Mesenchymal stem cell (in vitro differentiated cells and primary cell): ENCODE data around the gene PIAS4.

ENCODE experiments used
- DNase-seq: peaks from one replicate; pipeline ENCODE4 v3.0.0-alpha.2; 2013
- H2AFZ ChIP-seq: one replicate; pipeline ENCODE4 v1.6.1; 2013; ENCODE audit warnings: low read depth, mild to moderate bottlenecking, control low read depth, inconsistent platforms, low read length, moderate library complexity
- H2AK5ac ChIP-seq: 2 replicates; pipeline ENCODE4 v1.6.1; 2013; ENCODE audit warnings: low read length, moderate library complexity, mild to moderate bottlenecking, inconsistent platforms; ENCODE audit not compliant: severe bottlenecking
- H2BK120ac ChIP-seq: one replicate; pipeline ENCODE4 v1.6.1; 2013; ENCODE audit warnings: low read depth, mild to moderate bottlenecking, inconsistent platforms, low read length, moderate library complexity
- H2BK12ac ChIP-seq, 2 experiments: one replicate each; pipeline ENCODE4 v1.6.1; 2013; ENCODE audit warnings: inconsistent platforms in 2 of 2, low read length in 2 of 2, mild to moderate bottlenecking in 2 of 2, moderate library complexity in 2 of 2, control low read depth in 1 of 2
- H2BK15ac ChIP-seq: one replicate; pipeline ENCODE4 v1.6.1; 2013; ENCODE audit warnings: mild to moderate bottlenecking, low read depth, inconsistent platforms; ENCODE audit not compliant: poor library complexity, severe bottlenecking
- H2BK5ac ChIP-seq: 2 replicates; pipeline ENCODE4 v1.6.1; 2013; ENCODE audit warnings: low read depth, mild to moderate bottlenecking, low read length, control low read depth, inconsistent platforms; ENCODE audit not compliant: poor library complexity, severe bottlenecking
- H3K14ac ChIP-seq, 2 experiments: one replicate each; pipeline ENCODE4 v1.6.1; 2013; ENCODE audit warnings: inconsistent platforms in 2 of 2, low read length in 2 of 2, control low read depth in 1 of 2, mild to moderate bottlenecking in 1 of 2, moderate library complexity in 1 of 2
- H3K18ac ChIP-seq, 2 experiments: one replicate each; pipeline ENCODE4 v1.6.1; 2013; ENCODE audit warnings: inconsistent platforms in 2 of 2, low read length in 2 of 2, control low read depth in 1 of 2, low read depth in 1 of 2, mild to moderate bottlenecking in 1 of 2
- H3K23ac ChIP-seq, 2 experiments: one replicate each; pipeline ENCODE4 v1.6.1; 2013; ENCODE audit warnings: inconsistent platforms in 2 of 2, low read length in 2 of 2, mild to moderate bottlenecking in 2 of 2, moderate library complexity in 2 of 2, control low read depth in 1 of 2
- H3K27ac ChIP-seq: 2 replicates; pipeline ENCODE4 v1.5.1; 2013; ENCODE audit warnings: mild to moderate bottlenecking, moderate library complexity, low read length, control low read depth, inconsistent platforms; ENCODE audit not compliant: poor library complexity, severe bottlenecking
- H3K27me3 ChIP-seq, 2 experiments: 2 replicates each; pipeline versions ENCODE4 v1.6.1 to v1.7.0; 2013; ENCODE audit warnings: low read length in 2 of 2, mild to moderate bottlenecking in 2 of 2, moderate library complexity in 2 of 2, control low read depth in 1 of 2, inconsistent platforms in 1 of 2; ENCODE audit not compliant: control insufficient read depth in 1 of 2, insufficient read depth in 1 of 2
- H3K36me3 ChIP-seq, 2 experiments: 2 replicates each; pipeline versions ENCODE4 v1.6.1 to v1.7.0; 2013; ENCODE audit warnings: low read length in 2 of 2, control low read depth in 1 of 2, inconsistent platforms in 1 of 2, low read depth in 1 of 2, mild to moderate bottlenecking in 1 of 2; ENCODE audit not compliant: insufficient read depth in 2 of 2, control insufficient read depth in 1 of 2
- H3K4ac ChIP-seq, 2 experiments: one replicate each; pipeline ENCODE4 v1.6.1; 2013; ENCODE audit warnings: inconsistent platforms in 2 of 2, low read length in 2 of 2, mild to moderate bottlenecking in 2 of 2, moderate library complexity in 2 of 2, control low read depth in 1 of 2, low read depth in 1 of 2
- H3K4me1 ChIP-seq: 2 replicates; pipeline ENCODE4 v1.6.1; 2013; ENCODE audit warnings: low read depth, low read length, control low read depth; ENCODE audit not compliant: control insufficient read depth, insufficient read depth
- H3K4me2 ChIP-seq: 2 replicates; pipeline ENCODE4 v1.6.1; 2013; ENCODE audit warnings: low read length, mild to moderate bottlenecking, inconsistent platforms; ENCODE audit not compliant: poor library complexity, severe bottlenecking
- H3K4me3 ChIP-seq, 2 experiments: 2 replicates each; pipeline versions ENCODE4 v1.5.1 to v1.7.0; 2013; ENCODE audit warnings: low read length in 2 of 2, mild to moderate bottlenecking in 2 of 2, control low read depth in 1 of 2, low read depth in 1 of 2; ENCODE audit not compliant: insufficient read depth in 1 of 2
- H3K79me1 ChIP-seq: replicated peaks from 2 replicates; pipeline ENCODE4 v1.6.1; 2013; ENCODE audit warnings: mild to moderate bottlenecking, control low read depth, low read length, inconsistent platforms; ENCODE audit not compliant: poor library complexity, severe bottlenecking
- H3K9ac ChIP-seq: 2 replicates; pipeline ENCODE4 v1.7.0; 2013; ENCODE audit warnings: mild to moderate bottlenecking, low read length, moderate library complexity
- H3K9me3 ChIP-seq: 2 replicates; pipeline ENCODE4 v1.7.0; 2013; ENCODE audit warnings: mild to moderate bottlenecking, low read length; ENCODE audit not compliant: control insufficient read depth
- H4K8ac ChIP-seq: one replicate; pipeline ENCODE4 v1.6.1; 2013; ENCODE audit warnings: inconsistent platforms, mild to moderate bottlenecking, low read length, moderate library complexity
- H4K91ac ChIP-seq: one replicate; pipeline ENCODE4 v1.6.1; 2013; ENCODE audit warnings: mild to moderate bottlenecking, low read length, inconsistent platforms
- WGBS: methylation state at CpG from one replicate; pipeline ENCODE4 v1.1.7; 2013; ENCODE audit warnings: mixed read lengths; 5-methylcytosine and 5-hydroxymethylcytosine counted together

The PIAS4 gene

GRCh38 chr19:3981736-3982681, 25.5 kb upstream of the PIAS4 start:
- Histone ChIP-seq H2BK15ac (no peak overlapping the region), H2AFZ (no peak overlapping the region), H3K27me3 (no peaks in the 10 kb centered on the region), H4K91ac (no peak overlapping the region), H4K8ac (no peak overlapping the region), H2AK5ac (no peak overlapping the region), H3K79me1 (no peaks in the 10 kb centered on the region), H3K36me3 (peaks cover 72 to 73% of the 10 kb centered on the region in 2 experiments), H3K9me3 (no peaks in the 10 kb centered on the region), H3K4me1 (peaks cover 41% of the 10 kb centered on the region), H3K9ac (no peak overlapping the region), H2BK5ac (no peak overlapping the region), H3K27ac (no peak overlapping the region), H2BK120ac (no peak overlapping the region), H3K23ac (peak overlapping the region in 1 of 2 experiments; percentile 0), H3K14ac (no peak overlapping the region), H2BK12ac (no peak overlapping the region), H3K4ac (no peak overlapping the region), H3K18ac (no peak overlapping the region), H3K4me2 (no peak overlapping the region), H3K4me3 (no peak overlapping the region)
- no peak for DNase-seq
- WGBS = 95% methylated on average over 39 of the region's 39 CpGs

GRCh38 chr19:3982701-3983541, 24.6 kb upstream of the PIAS4 start:
- Histone ChIP-seq H3K4me1 (peaks cover 40% of the 10 kb centered on the region), H2BK12ac (no peak overlapping the region), H3K36me3 (peaks cover 63 to 64% of the 10 kb centered on the region in 2 experiments), H3K4me2 (peak overlapping the region; percentile 60), H3K79me1 (no peaks in the 10 kb centered on the region), H3K27me3 (no peaks in the 10 kb centered on the region), H2AK5ac (no peak overlapping the region), H3K4ac (no peak overlapping the region), H4K91ac (no peak overlapping the region), H3K23ac (no peak overlapping the region), H3K9ac (peak overlapping the region; percentile 96), H2AFZ (no peak overlapping the region), H2BK15ac (no peak overlapping the region), H2BK5ac (no peak overlapping the region), H3K27ac (no peak overlapping the region), H3K4me3 (peak overlapping the region in 1 of 2 experiments; percentile 95), H3K14ac (no peak overlapping the region), H4K8ac (no peak overlapping the region), H3K9me3 (no peaks in the 10 kb centered on the region), H2BK120ac (no peak overlapping the region), H3K18ac (no peak overlapping the region)
- 90% methylated on average over 40 of the region's 40 CpGs for WGBS
- peak; percentile 74 for DNase-seq

GRCh38 chr19:3983542-3983914, 24.0 kb upstream of the PIAS4 start:
- H3K14ac ChIP-seq = no peak overlapping the region
- H4K91ac ChIP-seq = no peak overlapping the region
- H3K9me3 ChIP-seq = no peaks in the 10 kb centered on the region
- H2AK5ac ChIP-seq = no peak overlapping the region
- no peaks in the 10 kb centered on the region for H3K79me1 ChIP-seq
- H3K4me1 ChIP-seq = peaks cover 40% of the 10 kb centered on the region
- no peak overlapping the region for H3K23ac ChIP-seq
- no peak overlapping the region for H3K18ac ChIP-seq
- no peak overlapping the region for H2BK15ac ChIP-seq
- WGBS = 84% methylated on average over 7 of the region's 7 CpGs
- DNase-seq = no peak
- H3K27me3 ChIP-seq = no peaks in the 10 kb centered on the region
- no peak overlapping the region for H2BK12ac ChIP-seq
- H2BK5ac ChIP-seq = no peak overlapping the region
- peak overlapping the region; percentile 31 for H3K27ac ChIP-seq
- no peak overlapping the region for H2BK120ac ChIP-seq
- H3K4me3 ChIP-seq = peak overlapping the region; percentile 93 to 95
- peaks cover 58% of the 10 kb centered on the region in 2 experiments for H3K36me3 ChIP-seq
- H3K4ac ChIP-seq = no peak overlapping the region
- H3K9ac ChIP-seq = peak overlapping the region; percentile 96
- no peak overlapping the region for H2AFZ ChIP-seq
- no peak overlapping the region for H4K8ac ChIP-seq
- H3K4me2 ChIP-seq = peak overlapping the region; percentile 60
